Kidney capillary endothelial cell (primary cell): ENCODE data around the gene FYB1.

Experiments used
- DNase-seq: peaks from one replicate; pipeline ENCODE4 v3.0.0-alpha.2; 2018; ENCODE audit warnings: low spot score

The FYB1 gene

DNA sequence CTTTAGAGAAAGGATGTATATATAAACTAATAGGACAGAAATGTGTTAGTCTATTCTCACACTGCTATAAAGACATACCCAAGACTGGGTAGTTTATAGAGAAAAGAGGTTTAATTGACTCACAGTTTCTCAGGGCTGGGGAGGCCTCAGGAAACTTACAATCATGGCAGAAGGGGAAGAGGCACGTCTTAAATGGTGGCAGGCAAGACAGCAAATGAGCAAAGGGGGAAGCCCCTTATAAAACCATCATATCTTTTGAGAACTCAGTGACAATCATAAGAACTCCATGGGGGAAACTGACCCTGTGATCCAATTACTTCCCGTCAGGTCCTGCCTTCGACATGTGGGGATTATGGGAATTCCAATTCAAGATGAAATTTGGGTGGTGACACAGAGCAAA is 136.4 kb downstream of the FYB1 start:
- DNase-seq: no peak

DNA sequence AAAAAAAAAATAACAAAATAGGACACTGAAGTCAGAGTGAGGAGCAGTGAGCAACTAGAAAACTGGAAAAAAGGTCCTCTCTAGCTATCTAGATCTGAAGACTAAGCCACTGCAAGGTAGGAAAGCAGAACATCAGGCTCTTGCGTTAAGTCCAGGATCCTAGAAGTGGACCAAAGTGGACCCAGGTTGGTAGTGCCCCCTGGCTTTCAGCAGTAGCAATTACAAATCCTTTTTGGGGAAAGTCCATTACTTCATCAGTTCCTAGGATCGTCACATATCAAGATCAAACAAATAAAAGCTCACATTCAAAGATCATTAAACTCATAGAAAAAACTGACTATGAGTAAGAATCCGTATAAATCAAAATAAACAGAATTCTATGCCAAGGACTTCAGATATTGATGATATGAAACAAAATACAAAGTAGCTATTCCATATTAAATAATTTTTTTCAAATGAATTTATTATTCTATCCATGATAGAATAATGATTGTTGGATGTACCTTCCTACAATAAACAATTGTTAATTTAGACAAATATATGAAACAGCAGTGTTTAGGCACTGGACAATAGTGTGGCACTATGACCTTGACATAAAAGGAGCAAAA is 138.7 kb downstream of the FYB1 start:
- DNase-seq: no peak

DNA sequence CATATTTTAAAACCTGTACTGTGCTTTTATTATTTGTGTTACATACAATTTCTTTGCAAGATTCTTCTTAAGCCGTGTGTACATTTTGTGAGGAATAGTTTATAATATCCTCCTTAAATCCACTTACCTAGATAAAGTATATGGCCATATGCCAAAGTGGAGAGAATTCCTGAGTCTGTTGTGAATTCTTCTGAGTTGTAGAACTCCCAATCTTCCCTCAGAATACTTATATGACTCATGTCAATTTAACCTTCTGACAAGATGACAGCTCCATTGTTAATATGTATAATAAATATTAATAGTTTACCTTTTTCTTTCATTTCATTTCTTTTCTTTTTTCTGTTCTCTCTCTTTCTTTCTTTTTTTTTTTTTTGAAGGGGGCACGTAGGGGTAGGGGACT is 139.2 kb downstream of the FYB1 start:
- DNase-seq: no peak

DNA sequence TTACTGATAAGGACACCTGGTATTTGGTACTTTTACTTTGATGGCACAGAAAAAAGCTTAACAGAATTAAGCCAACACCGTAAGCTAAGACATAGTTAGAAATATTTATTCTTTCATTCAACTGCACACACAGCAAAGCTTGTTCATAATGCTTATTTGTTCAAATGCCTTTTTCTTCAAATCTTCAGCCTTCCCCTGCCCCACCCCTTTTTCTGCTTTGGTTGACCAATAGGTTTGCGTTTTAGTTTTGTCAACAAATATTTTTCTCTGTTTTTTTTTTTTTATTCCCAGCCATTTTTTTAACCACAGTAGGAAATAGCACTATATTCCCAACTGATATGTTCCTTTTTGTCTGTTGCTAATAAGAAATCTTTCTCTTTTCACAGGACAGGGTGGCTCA is 140.2 kb downstream of the FYB1 start:
- no peak for DNase-seq

DNA sequence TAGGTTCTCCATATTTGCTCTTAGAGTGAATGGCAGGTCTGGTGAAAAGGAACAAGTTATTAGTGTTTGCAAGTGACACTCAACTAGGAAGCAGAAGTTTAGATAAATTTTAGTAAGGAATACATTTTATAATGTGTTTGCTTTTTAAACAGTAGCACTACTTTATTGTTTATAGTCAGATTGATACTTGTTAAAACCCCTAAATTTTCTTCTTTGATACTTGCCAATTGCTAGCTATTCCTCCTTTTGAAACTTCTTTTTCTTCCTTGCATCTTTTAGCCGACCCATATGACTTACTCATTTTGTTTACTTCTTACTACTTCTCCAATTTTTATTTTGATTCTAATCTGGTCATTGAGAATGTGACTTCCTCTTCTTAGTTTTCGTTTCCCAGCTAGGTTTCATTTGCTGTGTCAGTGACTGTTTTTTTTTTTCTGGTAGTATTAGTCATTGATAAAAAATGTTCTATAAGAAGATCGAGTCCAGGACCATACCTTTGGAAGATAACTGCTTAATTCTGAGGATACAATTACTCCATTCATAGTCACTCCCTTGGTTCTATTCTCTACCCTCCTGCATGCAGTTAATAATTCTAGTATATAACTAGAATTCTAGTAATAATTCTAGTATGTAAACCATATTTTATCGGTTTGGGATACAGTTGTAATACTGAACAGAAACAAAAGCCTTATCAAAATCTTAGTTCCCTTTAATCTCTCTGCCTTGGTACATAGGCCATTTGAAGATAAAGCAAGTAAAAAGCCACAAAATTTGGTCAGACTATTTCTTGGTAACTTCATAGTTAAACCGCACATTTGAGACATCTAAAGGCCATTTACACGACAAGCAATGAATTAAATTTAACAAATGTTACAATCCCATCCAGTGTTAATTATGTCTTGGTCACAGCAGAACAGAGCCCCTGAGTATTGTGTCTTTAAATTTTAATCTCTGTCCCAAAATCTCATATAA is 142.3 kb downstream of the FYB1 start:
- DNase-seq: peak; percentile 61

DNA sequence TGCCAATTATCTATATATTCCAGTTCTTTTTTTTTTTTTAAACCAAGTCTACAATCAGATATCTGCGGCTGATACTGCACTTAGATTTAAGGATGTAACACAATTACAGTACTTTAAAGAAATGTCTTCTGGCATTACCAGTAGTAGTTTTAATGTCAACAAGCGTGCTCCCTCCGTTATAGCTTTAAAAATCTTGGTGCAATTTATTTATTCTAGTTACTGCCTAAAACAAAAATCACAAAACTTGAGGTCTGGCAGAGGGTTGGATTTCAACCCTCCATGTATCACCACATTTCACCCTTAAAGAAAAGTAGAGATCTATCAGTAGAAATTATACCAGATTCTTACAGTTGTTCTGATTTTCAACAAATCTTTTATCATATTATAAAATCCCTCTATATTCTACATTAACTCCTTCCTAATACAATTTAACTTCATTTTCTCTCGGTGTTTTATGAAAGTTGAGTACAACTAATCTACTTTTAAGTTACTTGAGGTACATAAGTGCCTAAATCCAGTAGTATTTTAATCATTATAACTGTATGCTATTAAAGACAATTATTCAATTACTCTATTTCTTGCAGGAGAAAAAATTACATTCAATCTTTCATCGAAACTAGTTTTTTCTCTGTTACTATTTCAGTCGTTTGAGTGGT is 143.1 kb downstream of the FYB1 start:
- DNase-seq: no peak

DNA sequence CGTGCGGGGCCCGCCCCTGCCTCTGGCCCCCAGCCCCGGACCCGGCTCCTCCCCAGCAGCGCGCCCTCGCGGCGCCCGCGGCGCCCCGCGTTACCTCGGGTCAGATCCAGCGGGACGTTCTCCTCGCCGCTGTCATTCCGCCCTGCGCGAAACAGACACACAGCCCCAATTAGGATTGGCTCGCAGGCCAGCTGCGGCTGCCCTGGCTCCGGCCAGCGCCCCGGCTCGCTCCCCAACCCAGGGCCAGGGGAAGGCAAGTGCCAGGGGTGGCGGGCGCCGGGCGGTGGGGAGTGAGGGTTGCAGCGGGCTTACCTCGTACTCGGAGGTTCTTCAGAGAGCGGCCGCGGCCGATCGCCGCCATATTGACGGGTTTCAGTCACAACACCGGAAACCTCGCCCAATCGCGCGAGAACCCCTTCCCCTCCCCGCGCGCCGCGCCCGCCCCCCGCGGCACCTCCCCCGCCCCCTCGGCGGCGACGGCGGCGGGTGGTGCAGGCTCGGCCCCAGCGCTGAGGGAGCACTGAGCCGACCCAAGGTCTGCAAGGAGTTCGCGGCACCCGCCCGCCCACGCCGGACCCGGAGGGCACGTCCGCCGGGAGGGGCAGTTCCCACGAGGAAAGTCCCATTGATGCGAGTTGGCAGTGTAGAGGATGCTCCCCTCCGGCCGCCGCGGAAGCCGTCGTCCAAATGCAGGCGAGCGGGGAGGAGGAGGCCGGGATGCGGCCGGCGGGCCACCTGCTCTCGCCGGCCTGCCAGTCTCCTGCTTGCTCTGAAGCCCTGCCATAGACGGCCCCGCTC is 145.1 kb downstream of the FYB1 start, which contains the start of gene RICTOR:
Gene RICTOR, minus strand, starts transcription at position 383 of the 798 bp plus-strand sequence. Its CDS starts 22 bp downstream, at position 361.
- peak; percentile 79 for DNase-seq

DNA sequence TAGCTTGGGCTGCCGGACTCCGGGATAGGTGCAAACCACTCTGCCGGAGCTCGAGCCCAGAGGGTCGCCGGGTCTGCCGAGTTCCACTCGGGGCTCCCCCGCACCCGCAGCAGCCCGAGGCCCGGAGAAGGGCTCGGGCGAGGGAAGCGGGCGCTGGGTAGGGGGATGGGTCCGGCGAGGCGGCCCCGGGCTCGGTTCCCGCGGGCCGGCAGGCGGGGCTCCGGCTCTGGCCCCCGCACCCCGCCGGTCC is 145.7 kb downstream of the FYB1 start:
- DNase-seq: no peak

DNA sequence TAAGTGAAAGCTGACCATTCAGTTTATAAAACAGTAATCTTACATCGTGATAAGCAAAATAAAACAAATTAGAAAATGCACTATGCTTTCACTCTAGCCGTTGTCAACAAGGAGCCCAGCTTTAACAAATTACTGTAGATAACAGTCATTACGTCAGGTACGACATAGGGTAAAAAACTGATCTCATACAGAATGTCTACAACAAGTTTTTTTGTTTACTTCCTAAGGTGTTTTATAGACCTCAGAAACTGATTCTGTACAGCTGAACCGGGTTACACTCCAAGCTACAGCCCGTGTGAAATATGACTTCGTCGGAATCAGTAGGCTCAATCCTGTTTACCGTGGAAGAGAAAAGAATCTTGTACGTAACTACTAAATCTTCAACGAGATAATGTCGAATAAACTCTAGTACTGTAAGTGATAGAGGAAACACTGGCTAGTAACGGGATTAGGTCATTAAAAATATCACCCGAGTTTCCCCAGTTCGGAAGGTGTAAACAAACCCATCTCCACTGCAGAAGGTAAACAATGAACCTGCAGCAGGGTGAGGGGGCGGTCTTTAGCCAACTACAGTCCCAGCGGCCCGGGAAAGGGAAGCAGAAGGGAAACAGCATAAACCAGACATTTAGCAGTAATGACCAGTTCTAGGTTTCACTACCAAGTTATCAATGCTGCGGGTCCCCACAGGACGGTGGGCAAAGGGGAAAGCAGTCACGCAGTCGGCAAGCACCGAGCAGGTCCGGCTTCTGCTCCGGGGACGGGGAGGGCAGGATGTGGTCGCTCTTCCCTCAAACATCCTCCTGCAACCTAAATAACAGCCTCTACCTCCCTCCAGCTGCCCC is 146.2 kb downstream of the FYB1 start:
- no peak for DNase-seq

DNA sequence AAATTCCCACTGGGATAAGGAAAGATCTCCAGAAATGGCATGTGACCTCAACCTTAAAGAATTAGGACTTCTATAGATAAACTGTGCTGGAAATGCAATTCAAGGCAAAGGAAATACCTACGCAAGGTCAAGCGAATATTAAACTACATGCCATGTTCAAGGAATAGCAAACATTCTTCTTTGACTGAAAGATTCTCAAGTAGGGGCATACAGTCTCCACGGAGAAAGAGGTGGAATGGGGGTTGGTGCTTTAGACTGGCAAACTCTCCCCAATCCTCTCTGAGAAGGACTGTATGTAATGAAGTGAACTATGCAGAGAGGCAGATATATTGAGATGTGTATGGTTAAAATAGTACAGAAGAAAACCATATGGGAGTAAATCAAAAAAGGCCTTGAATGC is 151.3 kb downstream of the FYB1 start:
- DNase-seq: no peak

DNA sequence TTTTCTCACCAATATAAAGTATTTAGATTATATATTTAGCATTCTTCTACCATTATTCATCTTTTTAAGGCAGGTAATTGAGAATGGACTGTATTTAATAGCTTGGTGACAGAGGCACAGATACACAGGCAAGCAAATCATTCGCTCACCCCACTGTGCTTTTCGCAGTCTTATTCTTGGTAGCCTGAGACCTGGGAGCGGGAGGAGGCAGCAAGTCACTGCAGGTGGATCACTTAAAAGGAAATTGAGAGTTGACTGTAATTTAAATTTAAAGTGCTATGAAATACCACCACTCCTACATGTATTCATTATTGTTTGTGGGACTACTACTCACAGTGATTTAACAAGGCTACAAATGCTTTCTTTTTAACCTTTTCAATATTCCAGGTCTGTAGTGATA is 154.9 kb downstream of the FYB1 start:
- no peak for DNase-seq

DNA sequence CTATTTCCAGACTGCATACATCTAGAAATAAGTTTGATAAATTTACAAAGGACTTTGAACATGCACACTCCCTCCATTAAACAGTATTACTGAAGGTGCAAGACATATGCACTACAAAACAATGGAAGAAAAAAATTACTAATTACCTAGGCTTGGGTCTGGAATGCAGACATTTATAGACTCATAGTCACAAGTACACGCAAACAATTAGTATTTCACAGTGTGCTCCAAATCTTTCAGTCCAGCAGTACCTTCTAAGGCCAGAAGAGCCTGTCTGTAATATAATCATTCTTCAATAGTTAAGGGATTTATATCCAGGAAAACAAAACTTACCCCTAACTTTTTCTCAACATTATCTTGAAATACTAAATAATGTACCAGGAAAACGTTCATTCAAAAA is 156.3 kb downstream of the FYB1 start:
- DNase-seq: no peak

DNA sequence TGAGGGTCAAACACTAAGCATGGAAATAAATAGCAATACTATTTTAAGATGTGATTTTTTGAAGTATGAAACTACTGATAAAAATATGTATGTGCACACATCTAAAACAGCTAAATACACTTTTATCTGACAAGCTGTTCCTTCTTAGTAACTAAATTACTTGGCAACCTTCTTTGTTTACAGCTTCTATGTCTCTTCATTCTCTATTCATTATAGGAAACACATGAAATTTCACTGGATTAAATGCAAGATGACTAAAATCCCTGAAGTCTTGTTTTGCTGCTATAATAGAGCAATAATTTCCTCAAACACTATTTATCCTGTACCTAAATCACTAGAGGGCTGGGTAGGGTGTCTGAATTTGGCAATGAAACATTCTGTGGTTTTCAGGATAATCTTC is 156.8 kb downstream of the FYB1 start:
- no peak for DNase-seq

DNA sequence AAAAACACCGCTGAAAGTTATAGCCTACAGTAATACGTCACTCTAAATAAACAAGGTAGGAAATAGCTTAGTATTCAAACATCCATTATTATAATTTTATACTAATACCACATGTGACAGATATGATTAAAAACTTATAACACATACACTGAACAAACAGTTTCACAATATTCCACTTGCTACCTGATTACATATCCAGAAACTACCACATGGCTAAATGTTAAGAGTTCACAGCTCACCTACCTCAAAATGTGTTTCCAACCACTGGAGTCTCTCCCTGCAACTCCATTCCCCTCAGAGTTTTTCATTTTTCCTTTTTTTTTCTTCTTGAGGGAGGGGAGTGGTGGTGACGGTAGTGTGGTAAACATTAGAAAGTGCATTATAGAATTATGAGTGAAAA is 157.3 kb downstream of the FYB1 start:
- no peak for DNase-seq

DNA sequence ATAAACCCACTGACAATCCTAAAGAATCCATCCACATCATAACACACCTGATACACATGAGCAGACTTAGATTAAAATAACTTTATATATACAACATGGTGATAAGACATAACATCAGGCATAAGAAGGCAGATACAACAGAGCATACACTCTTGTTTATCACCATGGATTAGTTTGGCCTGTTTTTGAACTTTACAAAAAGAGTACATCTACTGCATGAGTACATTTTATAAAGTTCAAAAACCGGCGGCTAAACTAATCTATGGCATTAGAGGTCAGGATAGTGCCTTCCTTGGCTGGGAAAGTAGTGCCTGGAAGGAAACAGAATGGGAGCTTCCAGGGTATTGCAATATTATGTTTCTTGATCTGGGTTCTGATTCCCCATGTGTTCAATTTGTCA is 160.3 kb downstream of the FYB1 start:
- no peak for DNase-seq

DNA sequence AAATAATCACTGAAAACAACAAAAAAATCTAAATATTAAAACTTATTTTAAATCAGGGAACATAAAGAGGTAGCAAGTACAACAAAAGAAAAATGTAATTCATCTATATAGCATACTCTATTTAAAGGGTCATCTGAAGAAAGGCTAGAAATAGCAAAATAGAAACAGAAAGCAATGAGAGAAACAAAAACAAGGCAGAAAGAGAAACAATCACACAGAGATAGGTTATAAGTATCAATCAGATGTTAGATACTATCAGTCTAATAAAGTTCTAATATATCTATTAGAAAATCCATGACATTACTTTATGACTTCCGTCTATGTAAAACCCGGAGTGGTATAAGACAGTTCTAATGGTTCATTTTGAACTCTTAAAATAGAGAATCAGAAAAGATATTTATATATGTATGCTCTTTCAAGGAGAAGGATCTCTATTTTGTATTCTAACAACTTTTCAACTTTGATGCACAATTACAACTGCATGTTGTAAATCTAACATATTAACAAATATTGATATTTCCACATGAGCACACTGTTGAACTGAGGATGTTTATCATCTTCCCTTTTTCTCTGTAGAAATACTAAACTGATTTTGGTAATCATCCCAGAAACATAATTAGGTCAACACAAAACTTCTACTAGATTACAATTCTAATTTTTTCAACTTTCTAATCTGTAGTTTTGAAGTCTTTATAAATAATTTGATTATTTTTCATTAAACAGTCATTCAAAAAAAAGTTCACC is 161.0 kb downstream of the FYB1 start:
- no peak for DNase-seq

DNA sequence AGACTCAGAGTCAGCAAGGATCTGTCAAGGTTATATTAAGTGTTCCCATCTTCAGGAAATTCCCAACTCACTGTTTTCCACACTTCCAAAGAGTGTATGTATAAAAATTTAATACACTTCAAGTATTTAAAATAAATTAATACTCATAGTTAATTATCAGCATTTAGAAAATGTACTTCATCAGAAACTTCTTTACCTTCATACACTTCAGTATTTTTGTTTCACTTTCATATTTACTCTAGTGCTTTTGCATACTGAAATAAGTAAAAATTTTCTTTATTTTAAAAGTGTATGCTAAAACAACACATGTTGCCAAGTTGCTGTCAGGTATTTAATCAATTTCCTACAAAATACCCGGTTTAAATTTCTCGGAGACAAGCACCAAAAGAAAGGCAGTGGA is 161.6 kb downstream of the FYB1 start:
- DNase-seq: no peak

DNA sequence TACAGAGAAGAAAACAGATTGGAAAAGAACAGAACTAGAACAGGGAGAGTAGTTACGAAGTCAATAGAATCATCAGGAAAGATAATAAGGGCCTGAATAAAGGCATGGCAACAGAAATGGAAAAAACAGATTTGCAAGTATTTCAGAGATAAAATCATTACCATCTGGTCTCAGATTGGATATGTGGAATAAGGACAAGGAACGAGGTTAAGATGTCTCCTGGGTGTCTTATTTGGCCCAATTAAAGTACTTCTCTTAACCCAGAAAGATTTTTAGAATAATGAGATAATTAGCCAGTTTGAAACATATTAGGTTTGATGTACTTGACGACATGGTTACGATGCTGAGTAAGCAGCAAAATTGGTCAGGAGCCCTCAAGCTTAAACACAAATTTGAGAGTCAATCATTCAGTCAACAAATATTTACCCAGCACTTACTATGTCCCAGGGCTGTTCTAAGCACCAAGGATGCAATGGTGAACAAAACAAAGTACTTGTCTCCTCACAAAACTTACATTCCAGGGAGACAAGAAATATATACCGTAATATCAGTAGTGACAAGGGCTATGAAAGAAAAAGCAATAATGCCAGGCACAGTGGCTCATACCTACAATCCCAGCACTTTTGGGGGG is 163.5 kb downstream of the FYB1 start:
- no peak for DNase-seq
